WTC11 (cell line): Measurements from ENCODE around the gene TNFAIP8L3. TPM values are rescaled to one million over a fixed set of nuclear protein-coding genes. Genes with fewer than 3 reads are reported as not detected.

Source experiments
- ATAC-seq: fragments of 200-7000 bp; cut with Tn5 transposase; 2 replicates; pipeline ENCODE4 v1.10.0; 2021; ENCODE audit warnings: mild to moderate bottlenecking, moderate library complexity
- CTCF ChIA-PET: fragments of 300-600 bp; sonication (Branson Sonifier 250); formaldehyde crosslinking; loops from one replicate; lab custom pipeline; 2021; ENCODE audit warnings: antibody characterized with exemption; lab: Charles Lee
- POLR2A ChIA-PET: fragments of 350-600 bp; sonication (Branson Sonifier 250); formaldehyde crosslinking; loops from one replicate; lab custom pipeline; 2021; ENCODE audit warnings: antibody characterized with exemption; lab: Charles Lee
- DNase-seq: peaks from one replicate; pipeline ENCODE4 v3.0.0; 2021; ENCODE audit warnings: low spot score
- H3K27ac Mint-ChIP-seq: 2 replicates; pipeline ENCODE4 v1.8.0; 2021; ENCODE audit warnings: mixed read lengths
- H3K27me3 Mint-ChIP-seq: 2 replicates; pipeline ENCODE4 v1.8.0; 2021; ENCODE audit warnings: low read depth, mild to moderate bottlenecking, moderate library complexity, mixed read lengths
- H3K36me3 Mint-ChIP-seq: 2 replicates; pipeline ENCODE4 v1.8.0; 2021; ENCODE audit warnings: mixed read lengths
- H3K4me1 Mint-ChIP-seq: 2 replicates; pipeline ENCODE4 v1.8.0; 2022; ENCODE audit warnings: mixed read lengths
- H3K4me3 Mint-ChIP-seq: 2 replicates; pipeline ENCODE4 v1.8.0; 2021; ENCODE audit warnings: mild to moderate bottlenecking, moderate library complexity, mixed read lengths
- H3K9me3 Mint-ChIP-seq: 2 replicates; pipeline ENCODE4 v1.8.0; 2021; ENCODE audit warnings: mixed read lengths
- JAZF1 ChIP-seq: fragments of 250-450 bp; sonication (Bioruptor Pico); IDR thresholded peaks from 2 replicates; pipeline ENCODE4 v1.9.0; 2021; ENCODE audit warnings: moderate library complexity, mild to moderate bottlenecking, inconsistent platforms
- OVOL2 ChIP-seq: fragments of 250-450 bp; sonication (Bioruptor Pico); IDR thresholded peaks from 2 replicates; pipeline ENCODE4 v1.9.0; 2021; ENCODE audit warnings: mild to moderate bottlenecking, borderline replicate concordance
- total RNA-seq: library from RNA; stranded (reverse); gene quantifications from 3 replicates; pipeline ENCODE4 v1.2.3, GENCODE V29; 2021
- TF ChIP-seq, protein P1 (sequence below): fragments of 250-450 bp; sonication (Bioruptor Pico); IDR thresholded peaks from 2 replicates; pipeline ENCODE4 v1.9.0; 2021; ENCODE audit warnings: mild to moderate bottlenecking
- TF ChIP-seq, protein P2 (sequence below): fragments of 250-450 bp; sonication (Bioruptor Pico); IDR thresholded peaks from 2 replicates; pipeline ENCODE4 v1.9.0; 2021; ENCODE audit warnings: mild to moderate bottlenecking, borderline replicate concordance
- TF ChIP-seq, protein P3 (sequence below): sonication (generic); formaldehyde crosslinking; IDR thresholded peaks from 2 replicates; pipeline ENCODE4 v1.8.0; 2022; ENCODE audit warnings: mild to moderate bottlenecking, missing genetic modification reagents
- TF ChIP-seq, protein P4 (sequence below): fragments of 200-600 bp; IDR thresholded peaks from 2 replicates; pipeline ENCODE4 v1.8.0; 2022; ENCODE audit warnings: antibody characterized with exemption

Gene TNFAIP8L3
- total RNA-seq, 1 experiment from 2014 or later, result 0.39 TPM

DNA sequence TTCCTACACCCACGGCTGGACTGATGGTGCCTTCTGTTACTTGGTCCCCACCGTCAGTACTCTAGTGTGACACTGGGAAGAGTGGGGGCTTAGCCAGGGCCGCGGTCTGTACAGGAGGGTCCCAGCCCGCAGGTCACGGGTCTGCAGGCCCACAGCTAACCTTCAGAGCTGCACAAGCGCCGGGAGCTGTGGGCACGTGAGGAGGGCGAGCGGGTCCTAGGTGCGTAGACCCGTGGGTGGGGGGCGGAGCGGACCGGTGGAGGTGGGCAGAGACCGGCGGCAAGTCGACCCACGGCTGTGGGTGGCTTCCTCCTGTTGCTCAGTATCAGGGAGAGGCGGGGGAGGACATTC, 1.2 kb downstream of the TNFAIP8L3 start (continued):
- TF ChIP-seq, protein P1, sequence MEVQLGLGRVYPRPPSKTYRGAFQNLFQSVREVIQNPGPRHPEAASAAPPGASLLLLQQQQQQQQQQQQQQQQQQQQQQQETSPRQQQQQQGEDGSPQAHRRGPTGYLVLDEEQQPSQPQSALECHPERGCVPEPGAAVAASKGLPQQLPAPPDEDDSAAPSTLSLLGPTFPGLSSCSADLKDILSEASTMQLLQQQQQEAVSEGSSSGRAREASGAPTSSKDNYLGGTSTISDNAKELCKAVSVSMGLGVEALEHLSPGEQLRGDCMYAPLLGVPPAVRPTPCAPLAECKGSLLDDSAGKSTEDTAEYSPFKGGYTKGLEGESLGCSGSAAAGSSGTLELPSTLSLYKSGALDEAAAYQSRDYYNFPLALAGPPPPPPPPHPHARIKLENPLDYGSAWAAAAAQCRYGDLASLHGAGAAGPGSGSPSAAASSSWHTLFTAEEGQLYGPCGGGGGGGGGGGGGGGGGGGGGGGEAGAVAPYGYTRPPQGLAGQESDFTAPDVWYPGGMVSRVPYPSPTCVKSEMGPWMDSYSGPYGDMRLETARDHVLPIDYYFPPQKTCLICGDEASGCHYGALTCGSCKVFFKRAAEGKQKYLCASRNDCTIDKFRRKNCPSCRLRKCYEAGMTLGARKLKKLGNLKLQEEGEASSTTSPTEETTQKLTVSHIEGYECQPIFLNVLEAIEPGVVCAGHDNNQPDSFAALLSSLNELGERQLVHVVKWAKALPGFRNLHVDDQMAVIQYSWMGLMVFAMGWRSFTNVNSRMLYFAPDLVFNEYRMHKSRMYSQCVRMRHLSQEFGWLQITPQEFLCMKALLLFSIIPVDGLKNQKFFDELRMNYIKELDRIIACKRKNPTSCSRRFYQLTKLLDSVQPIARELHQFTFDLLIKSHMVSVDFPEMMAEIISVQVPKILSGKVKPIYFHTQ (CRISPR knock-in tag), result no peak
- TF ChIP-seq, protein P2, sequence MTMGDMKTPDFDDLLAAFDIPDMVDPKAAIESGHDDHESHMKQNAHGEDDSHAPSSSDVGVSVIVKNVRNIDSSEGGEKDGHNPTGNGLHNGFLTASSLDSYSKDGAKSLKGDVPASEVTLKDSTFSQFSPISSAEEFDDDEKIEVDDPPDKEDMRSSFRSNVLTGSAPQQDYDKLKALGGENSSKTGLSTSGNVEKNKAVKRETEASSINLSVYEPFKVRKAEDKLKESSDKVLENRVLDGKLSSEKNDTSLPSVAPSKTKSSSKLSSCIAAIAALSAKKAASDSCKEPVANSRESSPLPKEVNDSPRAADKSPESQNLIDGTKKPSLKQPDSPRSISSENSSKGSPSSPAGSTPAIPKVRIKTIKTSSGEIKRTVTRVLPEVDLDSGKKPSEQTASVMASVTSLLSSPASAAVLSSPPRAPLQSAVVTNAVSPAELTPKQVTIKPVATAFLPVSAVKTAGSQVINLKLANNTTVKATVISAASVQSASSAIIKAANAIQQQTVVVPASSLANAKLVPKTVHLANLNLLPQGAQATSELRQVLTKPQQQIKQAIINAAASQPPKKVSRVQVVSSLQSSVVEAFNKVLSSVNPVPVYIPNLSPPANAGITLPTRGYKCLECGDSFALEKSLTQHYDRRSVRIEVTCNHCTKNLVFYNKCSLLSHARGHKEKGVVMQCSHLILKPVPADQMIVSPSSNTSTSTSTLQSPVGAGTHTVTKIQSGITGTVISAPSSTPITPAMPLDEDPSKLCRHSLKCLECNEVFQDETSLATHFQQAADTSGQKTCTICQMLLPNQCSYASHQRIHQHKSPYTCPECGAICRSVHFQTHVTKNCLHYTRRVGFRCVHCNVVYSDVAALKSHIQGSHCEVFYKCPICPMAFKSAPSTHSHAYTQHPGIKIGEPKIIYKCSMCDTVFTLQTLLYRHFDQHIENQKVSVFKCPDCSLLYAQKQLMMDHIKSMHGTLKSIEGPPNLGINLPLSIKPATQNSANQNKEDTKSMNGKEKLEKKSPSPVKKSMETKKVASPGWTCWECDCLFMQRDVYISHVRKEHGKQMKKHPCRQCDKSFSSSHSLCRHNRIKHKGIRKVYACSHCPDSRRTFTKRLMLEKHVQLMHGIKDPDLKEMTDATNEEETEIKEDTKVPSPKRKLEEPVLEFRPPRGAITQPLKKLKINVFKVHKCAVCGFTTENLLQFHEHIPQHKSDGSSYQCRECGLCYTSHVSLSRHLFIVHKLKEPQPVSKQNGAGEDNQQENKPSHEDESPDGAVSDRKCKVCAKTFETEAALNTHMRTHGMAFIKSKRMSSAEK (CRISPR knock-in tag), result no peak
- TF ChIP-seq, protein P3, sequence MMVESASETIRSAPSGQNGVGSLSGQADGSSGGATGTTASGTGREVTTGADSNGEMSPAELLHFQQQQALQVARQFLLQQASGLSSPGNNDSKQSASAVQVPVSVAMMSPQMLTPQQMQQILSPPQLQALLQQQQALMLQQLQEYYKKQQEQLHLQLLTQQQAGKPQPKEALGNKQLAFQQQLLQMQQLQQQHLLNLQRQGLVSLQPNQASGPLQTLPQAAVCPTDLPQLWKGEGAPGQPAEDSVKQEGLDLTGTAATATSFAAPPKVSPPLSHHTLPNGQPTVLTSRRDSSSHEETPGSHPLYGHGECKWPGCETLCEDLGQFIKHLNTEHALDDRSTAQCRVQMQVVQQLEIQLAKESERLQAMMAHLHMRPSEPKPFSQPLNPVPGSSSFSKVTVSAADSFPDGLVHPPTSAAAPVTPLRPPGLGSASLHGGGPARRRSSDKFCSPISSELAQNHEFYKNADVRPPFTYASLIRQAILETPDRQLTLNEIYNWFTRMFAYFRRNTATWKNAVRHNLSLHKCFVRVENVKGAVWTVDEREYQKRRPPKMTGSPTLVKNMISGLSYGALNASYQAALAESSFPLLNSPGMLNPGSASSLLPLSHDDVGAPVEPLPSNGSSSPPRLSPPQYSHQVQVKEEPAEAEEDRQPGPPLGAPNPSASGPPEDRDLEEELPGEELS (CRISPR knock-in tag), result no peak

DNA sequence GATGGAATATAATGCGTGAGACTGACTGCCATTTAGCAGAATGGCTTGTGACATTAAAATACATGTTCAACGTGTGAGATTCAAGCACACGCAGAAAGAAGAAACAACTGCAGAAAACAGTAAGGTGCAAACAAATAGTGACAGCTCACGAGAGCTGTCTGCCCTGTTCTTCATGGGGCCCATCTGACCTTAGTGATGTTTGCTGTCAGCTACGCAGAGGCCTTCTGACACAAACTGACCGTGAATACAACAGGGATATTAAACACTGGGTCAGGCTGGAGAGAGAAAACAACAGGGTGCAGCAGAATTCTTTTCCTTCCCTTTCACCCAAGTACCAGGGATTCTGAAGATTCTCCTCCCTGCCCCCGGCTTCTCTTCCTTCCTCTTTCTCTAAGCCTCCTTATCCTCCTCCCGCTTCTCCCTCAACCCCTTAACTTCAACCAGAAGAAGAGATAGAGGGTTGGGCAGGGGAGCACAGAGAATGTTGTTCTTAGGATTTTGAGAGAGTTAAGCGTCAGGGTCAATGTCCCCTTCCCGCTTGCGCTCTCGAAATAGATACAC, 2.1 kb downstream of the TNFAIP8L3 start:
- ChIA-PET POLR2A (no interaction called here), CTCF (no interaction called here)
- TF ChIP-seq, protein P2 (CRISPR knock-in tag), result no peak
- no peak for TF ChIP-seq OVOL2 (CRISPR knock-in tag)
- no peak for TF ChIP-seq JAZF1 (CRISPR knock-in tag)
- TF ChIP-seq, protein P4, sequence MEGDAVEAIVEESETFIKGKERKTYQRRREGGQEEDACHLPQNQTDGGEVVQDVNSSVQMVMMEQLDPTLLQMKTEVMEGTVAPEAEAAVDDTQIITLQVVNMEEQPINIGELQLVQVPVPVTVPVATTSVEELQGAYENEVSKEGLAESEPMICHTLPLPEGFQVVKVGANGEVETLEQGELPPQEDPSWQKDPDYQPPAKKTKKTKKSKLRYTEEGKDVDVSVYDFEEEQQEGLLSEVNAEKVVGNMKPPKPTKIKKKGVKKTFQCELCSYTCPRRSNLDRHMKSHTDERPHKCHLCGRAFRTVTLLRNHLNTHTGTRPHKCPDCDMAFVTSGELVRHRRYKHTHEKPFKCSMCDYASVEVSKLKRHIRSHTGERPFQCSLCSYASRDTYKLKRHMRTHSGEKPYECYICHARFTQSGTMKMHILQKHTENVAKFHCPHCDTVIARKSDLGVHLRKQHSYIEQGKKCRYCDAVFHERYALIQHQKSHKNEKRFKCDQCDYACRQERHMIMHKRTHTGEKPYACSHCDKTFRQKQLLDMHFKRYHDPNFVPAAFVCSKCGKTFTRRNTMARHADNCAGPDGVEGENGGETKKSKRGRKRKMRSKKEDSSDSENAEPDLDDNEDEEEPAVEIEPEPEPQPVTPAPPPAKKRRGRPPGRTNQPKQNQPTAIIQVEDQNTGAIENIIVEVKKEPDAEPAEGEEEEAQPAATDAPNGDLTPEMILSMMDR, result no peak
- Mint-ChIP-seq H3K27me3 (peaks cover 80% of the 10 kb centered on the region), H3K9me3 (no peaks in the 10 kb centered on the region), H3K27ac (no peak overlapping the region), H3K36me3 (peaks cover 4% of the 10 kb centered on the region; the same call in 1 of the 2 replicates), H3K4me3 (no peak overlapping the region; the same call in 1 of the 2 replicates), H3K4me1 (peaks cover 18% of the 10 kb centered on the region)
- ATAC-seq (no peak), DNase-seq (no peak)
